Prostate gland (tissue), 2 donors: Measurements from ENCODE around the gene LYSMD2.

Experiments used
- CTCF ChIP-seq, 4 experiments: fragments of 200-600 bp in 2 of 4; fragments of 450-650 bp in 2 of 4; sonication (generic) in 2 of 4; IDR thresholded peaks; 1 replicate in 3 of 4; 2 replicates in 1 of 4; pipeline ENCODE4 v1.5.1; 2016 to 2019; ENCODE audit warnings: antibody characterized with exemption in 4 of 4, mild to moderate bottlenecking in 2 of 4, moderate library complexity in 2 of 4
- POLR2AphosphoS5 ChIP-seq: sonication (generic); formaldehyde crosslinking; IDR thresholded peaks from one replicate; pipeline ENCODE4 v1.6.1; 2017; ENCODE audit warnings: antibody characterized with exemption

- TF ChIP-seq CTCF (IDR thresholded peaks at IDR 0.05) (no peak), POLR2AphosphoS5 (no peak)
Observed at GRCh38 chr15:51756482-51756881, 19.0 kb upstream of the LYSMD2 start.
